Left forelimb (tissue), 1 donor: ENCODE data around the gene KIF26B.

Experiments
- DNase-seq: peaks from one replicate; pipeline ENCODE4 v3.0.0-alpha.2; 2018; ENCODE audit warnings: low spot score

KIF26B gene

DNA sequence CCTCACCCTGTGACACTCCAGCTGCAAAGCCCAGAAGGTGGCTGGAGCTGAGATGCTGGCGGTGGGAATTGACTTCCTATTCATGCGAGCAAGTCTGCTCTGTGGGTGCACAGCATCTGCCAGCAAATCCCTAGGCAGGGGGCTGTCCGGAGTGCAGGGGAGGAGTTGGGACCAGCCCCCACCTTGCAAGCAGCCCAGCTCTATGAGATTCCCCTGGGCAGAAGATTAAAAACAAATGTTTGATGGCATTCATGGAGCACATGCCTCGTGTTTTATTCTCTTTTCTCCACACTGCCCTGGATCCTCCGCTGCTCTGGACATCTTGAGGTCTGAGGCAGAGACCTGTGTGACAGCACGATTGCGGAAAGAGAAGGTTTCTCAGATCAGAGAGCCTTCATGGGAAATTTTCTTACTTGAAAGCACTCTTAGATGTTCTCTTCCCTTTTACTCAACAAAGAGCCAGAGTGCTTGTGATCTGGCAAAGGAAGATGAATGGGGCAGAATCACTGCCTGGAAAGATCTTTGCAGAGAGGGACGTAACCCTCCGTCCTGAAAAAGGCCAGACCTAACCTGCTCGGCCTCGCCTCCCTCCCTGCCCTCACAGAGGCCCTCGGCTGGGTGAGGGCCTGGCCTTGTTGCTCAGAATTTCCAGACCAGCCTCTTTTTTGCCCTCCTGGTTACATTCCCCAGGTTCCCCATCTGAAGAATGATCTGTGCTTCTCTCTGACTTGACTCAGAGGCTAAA, 597.1 kb downstream of the KIF26B start:
- DNase-seq: no peak

GRCh38 chr1:245752561-245752960, 597.8 kb downstream of the KIF26B start:
- no peak for DNase-seq

GRCh38 chr1:245753807-245754206, 599.0 kb downstream of the KIF26B start:
- DNase-seq: no peak

DNA sequence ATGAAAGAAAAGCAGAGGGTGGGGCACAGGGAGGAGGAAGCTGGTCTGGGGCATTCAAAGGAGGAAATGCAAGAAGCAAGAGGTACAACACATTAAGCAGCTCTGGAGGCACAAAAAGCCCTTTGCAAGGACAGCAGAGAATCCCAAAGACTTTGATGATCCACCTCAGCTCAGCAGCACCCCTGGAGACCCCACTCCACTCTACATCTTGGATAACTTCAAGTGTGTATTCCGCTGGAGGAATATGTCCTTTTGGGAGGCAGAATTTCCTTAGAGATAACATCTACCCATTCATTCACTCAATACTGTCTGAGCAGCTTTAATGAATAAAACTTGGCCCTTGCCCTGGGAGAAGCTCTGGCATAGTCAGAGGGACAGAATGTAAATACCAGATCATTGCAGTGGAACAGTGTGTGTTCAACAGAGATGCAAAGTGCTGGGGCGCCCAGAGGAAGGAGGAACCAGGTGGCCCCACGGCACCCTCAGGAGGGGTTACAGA, 599.7 kb downstream of the KIF26B start:
- no peak for DNase-seq
